HS-5 (cell line): ENCODE results near the gene TPMT.
"Not testable (repeated sequence)": the region's sequence is repeated elsewhere in the genome, so short reads cannot be mapped to it uniquely, and the experiment has no call there.

Source experiments
- DNase-seq: peaks from one replicate; pipeline ENCODE4 v3.0.0-alpha.2; 2012; ENCODE audit warnings: low read depth

The TPMT gene

GRCh38 chr6:18155864-18156421, 1.1 kb upstream of the TPMT start:
- DNase-seq, result no peak

DNA sequence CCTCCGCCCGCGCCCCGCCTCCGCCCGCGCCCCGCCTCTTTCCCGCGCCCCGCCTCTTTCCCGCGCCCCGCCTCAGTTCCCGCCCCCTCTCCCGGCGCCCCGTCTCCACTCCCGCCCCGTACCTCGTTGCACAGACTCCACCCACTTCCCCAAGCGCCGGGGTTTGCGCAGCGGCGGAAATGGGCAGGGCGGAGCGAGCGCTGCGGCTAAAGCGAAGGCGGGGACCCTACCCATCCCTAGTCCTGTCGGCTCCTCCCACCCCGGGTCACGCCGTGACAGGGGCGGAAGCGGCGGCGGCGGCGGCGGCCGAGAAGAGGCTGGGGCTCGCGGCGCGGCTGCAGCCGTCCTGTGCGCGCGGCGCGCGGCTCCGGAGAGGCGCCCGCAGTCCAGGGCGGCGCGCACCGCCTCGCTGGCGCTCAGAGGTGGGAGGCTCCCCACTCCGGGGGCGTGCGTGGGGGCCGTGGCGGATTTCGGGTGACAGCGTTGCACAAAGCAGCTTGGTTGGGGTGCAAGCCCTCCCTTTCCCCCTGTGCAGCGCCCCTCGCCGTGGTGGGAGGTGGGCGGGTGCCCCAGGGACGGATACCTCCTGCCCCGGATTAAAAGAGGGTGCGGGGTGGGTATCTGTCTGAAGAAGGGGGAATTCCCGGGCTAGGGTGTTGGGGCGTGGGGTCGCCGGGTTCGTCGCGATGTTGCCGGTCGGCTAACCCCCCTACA, 430 bp upstream of the TPMT start, which contains the start of gene KDM1B:
KDM1B (plus strand) TSS at position 273 of the 714 bp plus-strand sequence. CDS start 4,474 bp downstream, outside the sequence.
- DNase-seq, result peak; percentile 83

DNA sequence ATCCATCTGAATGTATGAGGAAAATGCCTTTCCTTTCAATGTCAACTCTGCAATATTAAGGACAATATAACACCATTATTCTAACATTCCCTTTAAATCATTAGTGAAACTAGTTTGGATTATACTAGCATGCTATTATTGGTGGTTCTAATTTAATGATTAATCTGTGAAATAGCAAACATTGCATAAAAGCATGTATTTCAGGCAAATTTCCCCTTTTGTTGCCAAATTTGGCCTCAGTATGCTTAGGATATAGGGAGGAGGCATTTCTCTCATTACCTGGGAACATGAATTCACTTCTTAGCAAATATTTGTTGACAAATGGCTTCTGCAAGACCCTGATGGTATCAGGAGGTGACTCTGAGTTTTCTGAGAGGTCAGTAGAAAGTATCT, 1.6 kb downstream of the TPMT start:
- no peak for DNase-seq

- DNase-seq, result no peak
These were observed 3.1 kb downstream of the TPMT start for GRCh38 chr6:18151801-18152200.

DNA sequence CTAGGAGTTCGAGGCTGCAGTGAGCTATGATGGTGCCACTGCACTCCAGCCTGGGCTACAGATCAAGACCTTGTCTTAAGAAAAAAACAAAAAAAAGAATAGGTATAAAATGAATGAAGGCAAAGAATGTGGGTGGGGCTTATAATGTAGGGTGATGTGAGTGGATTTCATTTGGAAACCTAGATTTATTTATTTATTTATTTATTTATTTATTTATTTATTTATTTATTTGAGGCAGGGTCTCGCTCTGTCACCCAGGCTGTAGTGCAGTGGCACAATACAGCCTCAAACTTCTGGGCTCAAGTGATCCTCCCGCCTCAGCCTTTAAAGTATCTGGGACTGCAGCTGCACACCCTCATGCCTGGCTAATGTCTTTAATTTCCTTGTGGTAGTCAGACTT, 3.5 kb downstream of the TPMT start:
- DNase-seq, result not testable (repeated sequence)

DNA sequence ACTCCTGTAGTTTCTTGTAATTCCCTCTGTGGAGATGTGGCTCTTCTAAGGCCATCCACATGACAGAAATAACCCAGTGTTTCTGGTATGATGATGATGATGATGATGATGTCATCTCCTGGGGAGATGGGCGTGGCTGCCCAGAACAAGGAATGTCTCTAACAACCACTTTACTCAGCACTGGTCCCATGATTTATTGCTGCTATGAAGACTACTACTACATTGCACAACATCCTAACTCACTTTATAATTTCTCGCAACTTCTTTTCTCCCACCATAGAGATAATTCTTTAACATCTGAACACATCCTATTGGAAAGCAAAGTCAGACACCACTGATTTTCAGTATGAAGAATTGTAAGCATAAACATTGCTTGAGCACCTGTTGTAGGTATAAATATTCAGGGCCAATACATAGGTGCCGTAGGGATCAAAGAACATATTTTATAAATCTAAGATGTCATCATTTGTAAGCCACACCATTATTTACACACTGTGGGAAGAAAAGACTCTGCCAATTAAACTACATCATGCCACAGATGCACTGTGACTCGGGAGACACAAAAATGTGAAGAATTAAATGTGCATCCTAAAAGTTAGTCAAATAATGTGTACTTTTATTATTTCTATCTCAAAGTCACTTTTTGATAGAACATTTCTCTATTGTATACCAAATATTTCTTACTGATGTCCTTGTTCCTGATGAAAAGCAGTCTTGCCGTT, 6.4 kb downstream of the TPMT start:
- peak; percentile 72 for DNase-seq

DNA sequence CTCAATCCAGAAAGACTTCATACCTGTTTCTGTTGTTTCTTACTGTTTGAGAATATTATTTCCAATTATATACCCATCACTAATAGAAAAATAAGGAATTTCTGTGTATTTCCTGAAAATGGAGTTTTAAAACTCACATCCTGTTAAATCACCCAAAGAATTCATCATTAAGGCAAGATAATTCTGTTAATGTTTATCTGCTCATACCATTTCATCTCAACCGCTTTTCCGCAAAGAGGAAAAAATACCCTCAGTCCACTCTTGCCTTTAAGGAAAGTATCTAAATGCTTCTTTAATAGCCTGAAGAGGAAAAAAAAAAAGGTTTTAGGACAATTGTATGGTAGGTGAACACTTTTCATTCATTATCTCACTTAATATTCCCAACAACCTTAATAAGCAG, 7.3 kb downstream of the TPMT start:
- DNase-seq, result no peak

- no peak for DNase-seq
These were observed 7.7 kb downstream of the TPMT start for GRCh38 chr6:18147160-18147559.

DNA sequence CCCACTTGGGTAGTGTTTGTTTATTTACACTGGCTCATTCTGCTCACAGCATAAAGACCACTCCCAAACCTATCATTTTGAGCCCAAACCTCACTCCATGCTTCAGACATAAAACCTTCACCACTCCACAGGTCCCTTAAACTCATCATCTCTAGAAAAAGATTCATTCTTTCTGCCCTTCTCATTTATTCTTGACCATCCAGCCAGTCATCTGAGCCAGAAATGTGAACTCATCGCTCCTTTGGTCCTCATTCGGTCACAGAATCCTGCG, 12.4 kb downstream of the TPMT start:
- no peak for DNase-seq

DNA sequence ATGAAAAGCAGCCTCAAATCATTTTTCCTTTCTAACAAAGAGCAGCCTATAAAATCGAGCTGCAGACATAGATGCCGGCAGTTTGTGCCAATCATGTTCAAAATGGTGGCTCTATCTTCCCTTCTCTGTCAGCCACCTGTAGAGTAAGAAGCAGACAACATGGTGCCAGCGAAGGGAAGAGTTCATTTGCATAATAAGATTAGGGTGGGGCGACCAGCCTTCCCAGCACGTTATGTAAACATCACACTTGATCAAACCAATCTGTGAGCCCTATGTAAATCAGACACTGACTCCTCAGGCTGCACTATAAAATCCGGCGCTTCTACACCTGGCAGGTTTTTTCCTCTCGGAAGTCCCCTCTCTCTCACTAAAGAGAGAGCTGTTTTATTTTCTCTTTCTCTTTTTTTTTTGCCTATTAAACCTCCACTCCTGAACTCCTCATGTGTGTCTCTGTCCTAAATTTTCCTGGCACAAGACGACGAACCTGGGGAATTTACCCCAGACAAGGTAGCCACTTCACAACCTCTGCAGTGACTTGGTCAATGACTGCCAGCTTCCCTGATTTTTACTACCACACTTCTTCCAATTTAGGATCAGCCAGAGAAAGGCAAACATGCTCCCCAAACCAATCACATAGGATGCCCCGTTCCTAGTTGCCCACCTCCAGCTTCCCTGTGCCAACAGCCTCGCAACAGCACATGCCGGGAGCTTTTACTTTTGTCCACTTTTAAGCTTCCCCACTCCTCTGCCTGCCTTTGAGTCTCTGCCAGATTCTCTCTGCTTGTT, 12.9 kb downstream of the TPMT start:
- DNase-seq, result no peak

DNA sequence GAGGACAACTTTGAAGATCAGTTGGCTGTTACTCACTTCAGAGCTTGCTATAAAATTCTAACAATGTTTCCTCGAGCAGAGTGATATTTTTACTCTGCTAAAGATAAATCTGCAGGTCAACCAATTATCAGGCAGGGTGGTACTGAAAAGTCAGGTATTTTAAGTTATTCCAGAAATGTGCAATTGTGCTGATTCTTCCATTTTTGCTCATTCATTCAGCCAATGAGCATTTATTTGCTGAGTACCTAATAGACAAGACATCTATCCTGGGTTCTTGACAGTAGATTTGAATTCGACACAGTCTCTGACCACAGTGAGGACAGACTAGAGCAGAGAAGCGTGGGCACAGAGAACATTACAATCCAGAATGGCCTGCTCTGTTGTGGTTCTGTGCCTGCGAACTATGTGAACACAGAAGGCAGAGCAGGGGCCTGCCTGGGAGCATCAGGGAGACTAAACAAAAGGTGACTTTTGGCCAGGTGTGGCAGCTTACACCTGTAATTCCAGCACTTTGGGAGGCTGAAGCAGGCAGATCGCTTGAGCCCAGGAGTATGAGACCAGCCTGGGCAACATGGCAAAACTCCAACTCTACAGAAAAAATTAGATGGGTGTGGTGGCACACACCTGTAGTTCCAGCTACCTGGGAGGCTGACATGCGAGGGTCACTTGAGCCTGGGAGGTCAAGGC, 14.8 kb downstream of the TPMT start:
- no peak for DNase-seq

DNA sequence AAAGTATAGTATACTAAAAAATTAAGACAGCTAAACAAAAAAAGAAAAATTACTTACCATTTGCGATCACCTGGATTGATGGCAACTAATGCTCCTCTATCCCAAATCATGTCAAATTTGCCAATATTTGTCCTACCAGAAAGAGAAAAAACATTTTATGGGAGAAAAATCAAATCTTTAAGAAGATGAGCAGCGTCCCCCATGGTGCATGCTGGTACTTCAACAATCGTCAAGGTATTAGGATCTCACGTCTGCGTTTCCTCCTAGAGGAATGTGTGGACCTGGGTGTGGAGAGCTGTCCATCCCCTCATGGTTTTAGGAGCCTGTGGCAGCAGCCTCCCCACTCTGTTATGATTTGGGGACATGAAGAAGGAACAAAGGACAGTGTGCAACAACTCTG, 16.0 kb downstream of the TPMT start:
- DNase-seq, result no peak

- no peak for DNase-seq
These were observed 18.6 kb downstream of the TPMT start for GRCh38 chr6:18136260-18136659.

GRCh38 chr6:18135171-18135570, 19.7 kb downstream of the TPMT start:
- no peak for DNase-seq

- no peak for DNase-seq
These were observed 22.5 kb downstream of the TPMT start for GRCh38 chr6:18132346-18132745.

DNA sequence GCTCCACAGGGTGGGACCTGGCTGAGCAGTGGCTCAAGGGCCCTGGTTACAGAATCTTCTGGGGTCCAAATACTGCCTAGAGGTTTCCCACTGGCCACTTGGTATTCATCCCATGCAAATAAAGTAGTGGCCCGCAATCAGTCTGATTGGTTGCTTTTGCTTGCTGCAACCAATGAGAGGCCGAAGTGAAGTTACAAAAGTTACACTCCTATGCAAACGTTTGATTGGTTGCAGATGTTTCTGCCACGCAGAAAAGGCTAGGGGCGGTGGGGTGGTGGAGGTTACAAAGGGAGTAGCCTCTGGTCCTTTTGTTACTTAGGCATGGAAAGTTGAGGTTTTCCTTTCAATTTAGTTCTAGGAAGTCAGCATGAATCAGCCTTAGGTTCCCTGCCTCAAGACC, 28.8 kb downstream of the TPMT start:
- no peak for DNase-seq

- peak; percentile 25 for DNase-seq
These were observed 32.5 kb downstream of the TPMT start, which contains the start of gene NHLRC1 for GRCh38 chr6:18122128-18123093. Gene NHLRC1, minus strand, starts transcription at chr6:18122677. Its CDS starts 71 bp downstream, at chr6:18122606.

GRCh38 chr6:18121580-18122127, 33.2 kb downstream of the TPMT start:
- DNase-seq, result no peak

- no peak for DNase-seq
These were observed 35.6 kb downstream of the TPMT start for GRCh38 chr6:18119236-18119635.

- no peak for DNase-seq
These were observed 36.5 kb downstream of the TPMT start for GRCh38 chr6:18118330-18118729.

DNA sequence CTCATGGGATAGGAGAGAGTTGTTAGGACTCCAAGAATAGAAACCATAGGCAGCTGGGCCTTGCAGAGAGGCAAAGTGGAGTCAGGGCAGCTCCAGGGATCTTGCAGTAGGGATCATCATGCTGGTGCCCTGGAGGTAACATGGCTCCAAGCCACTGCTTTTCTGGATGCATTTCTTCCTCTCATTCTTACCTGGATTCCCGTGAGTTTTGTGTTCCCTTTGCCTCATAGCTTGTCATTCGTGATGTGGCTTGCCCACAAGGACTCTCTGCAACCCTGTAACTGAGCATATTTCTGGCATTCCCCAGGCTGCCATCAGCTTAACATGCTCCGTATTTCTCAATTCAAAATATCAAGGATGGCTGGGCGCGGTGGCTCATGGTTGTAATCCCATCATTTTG, 37.7 kb downstream of the TPMT start:
- DNase-seq, result no peak
